HL-60 (cell line): ENCODE results near the gene CNBD2.
"Not testable (repeated sequence)": the region's sequence is repeated elsewhere in the genome, so short reads cannot be mapped to it uniquely, and the experiment has no call there.

ENCODE experiments used
- DNase-seq, 2 experiments: peaks; one replicate each; pipeline ENCODE4 v3.0.0-alpha.2; 2010 to 2020; ENCODE audit warnings: low read depth in 1 of 2, low spot score in 1 of 2
- H3K27ac ChIP-seq: fragments of 250-450 bp; sonication (Bioruptor Pico); replicated peaks from 2 replicates; pipeline ENCODE4 v1.5.1; 2020; ENCODE audit warnings: mild to moderate bottlenecking, moderate library complexity
- H3K27me3 ChIP-seq: fragments of 250-450 bp; sonication (Bioruptor Pico); 2 replicates; pipeline ENCODE4 v1.5.1; 2021; ENCODE audit warnings: mild to moderate bottlenecking, moderate library complexity; ENCODE audit not compliant: insufficient read depth, poor library complexity, severe bottlenecking
- H3K4me3 ChIP-seq: replicated peaks from 2 replicates; pipeline ENCODE4 v1.5.1; 2011; ENCODE audit warnings: mild to moderate bottlenecking, control low read depth, low read length; ENCODE audit not compliant: insufficient read depth
- GABPA ChIP-seq: IDR thresholded peaks from 2 replicates; pipeline ENCODE4 v1.6.1; 2012; ENCODE audit warnings: low read depth
- POLR2AphosphoS5 ChIP-seq: IDR thresholded peaks from 2 replicates; pipeline ENCODE4 v1.6.1; 2012; ENCODE audit warnings: low read depth
- SPI1 ChIP-seq: IDR thresholded peaks from 2 replicates; pipeline ENCODE4 v1.6.1; 2012; ENCODE audit warnings: low read depth, mild to moderate bottlenecking, borderline replicate concordance
- TF ChIP-seq, protein P1 (sequence below): IDR thresholded peaks from one replicate; pipeline ENCODE4 v1.5.1; 2011; ENCODE audit warnings: low read length, control low read depth, inconsistent platforms; ENCODE audit not compliant: insufficient read depth
- TF ChIP-seq, protein P2 (sequence below): IDR thresholded peaks from 2 replicates; pipeline ENCODE4 v1.6.1; 2012; ENCODE audit warnings: low read depth; ENCODE audit not compliant: insufficient replicate concordance

The CNBD2 gene

DNA sequence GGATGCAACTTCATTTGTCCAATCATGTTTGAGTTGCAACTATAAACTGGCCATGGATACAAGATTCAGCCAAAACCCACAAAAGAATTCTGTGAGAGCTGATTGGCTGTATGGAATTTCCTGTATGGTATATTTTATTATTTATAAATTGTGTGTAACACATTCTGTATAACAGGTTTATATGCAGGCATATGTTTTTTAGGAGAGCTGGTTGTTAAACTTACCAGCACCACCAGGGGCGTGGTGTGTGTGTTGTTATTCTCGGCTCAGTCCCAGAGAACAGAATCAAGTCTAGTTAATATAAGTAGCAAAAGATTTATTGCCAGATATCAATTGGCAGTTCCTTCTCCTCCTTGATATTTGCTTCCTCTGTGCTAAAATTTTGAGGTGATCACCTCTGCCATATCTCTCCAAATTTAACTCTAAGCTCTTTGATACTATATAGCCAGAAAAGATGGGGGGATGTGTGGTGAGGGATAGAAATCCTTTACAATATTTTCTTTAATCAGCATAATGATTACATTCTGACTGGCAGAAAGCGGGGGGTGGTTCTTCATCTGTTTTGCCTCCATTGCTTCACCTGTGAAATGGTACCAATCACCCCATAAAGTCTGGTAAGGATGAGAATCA is 22.9 kb downstream of the CNBD2 start:
- TF ChIP-seq, protein P1, sequence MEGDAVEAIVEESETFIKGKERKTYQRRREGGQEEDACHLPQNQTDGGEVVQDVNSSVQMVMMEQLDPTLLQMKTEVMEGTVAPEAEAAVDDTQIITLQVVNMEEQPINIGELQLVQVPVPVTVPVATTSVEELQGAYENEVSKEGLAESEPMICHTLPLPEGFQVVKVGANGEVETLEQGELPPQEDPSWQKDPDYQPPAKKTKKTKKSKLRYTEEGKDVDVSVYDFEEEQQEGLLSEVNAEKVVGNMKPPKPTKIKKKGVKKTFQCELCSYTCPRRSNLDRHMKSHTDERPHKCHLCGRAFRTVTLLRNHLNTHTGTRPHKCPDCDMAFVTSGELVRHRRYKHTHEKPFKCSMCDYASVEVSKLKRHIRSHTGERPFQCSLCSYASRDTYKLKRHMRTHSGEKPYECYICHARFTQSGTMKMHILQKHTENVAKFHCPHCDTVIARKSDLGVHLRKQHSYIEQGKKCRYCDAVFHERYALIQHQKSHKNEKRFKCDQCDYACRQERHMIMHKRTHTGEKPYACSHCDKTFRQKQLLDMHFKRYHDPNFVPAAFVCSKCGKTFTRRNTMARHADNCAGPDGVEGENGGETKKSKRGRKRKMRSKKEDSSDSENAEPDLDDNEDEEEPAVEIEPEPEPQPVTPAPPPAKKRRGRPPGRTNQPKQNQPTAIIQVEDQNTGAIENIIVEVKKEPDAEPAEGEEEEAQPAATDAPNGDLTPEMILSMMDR = peak; percentile 22
- no peak for TF ChIP-seq POLR2AphosphoS5
- Histone ChIP-seq H3K4me3 (no peak overlapping the region), H3K27ac (no peak overlapping the region), H3K27me3 (no peaks in the 10 kb centered on the region)
- peak in 1 of 2 experiments; percentile 24 for DNase-seq

DNA sequence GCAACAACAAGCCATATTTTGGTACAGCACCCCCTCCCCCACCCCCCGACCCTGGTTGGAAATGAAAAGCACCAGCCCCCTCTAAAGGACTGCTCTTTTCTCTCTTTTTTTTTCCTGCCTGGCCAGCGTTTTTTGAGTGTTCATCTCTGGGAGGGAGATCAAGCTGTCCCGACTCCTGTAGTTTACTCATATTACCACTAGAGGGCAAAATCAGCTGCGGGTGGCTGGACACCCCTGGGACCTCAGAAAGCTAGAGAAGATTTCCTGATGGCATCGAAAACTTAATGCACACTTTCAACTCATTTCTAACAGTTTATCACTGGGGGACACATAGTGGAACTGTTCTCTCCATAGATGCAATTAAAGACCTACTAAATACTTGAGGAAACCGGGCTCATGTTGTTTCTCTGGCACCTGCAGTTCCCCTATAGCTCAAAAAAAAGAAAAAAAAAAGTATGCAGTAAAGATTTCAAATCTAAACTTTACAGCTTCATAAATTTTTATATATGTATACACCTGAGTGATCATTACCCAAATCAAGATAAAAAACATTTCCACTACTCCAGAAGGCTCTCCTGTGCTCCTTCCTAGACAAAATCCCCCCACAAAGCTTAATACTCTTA is 24.4 kb downstream of the CNBD2 start:
- DNase-seq = peak; percentile 30 to 54
- no peak overlapping the region for H3K4me3 ChIP-seq

DNA sequence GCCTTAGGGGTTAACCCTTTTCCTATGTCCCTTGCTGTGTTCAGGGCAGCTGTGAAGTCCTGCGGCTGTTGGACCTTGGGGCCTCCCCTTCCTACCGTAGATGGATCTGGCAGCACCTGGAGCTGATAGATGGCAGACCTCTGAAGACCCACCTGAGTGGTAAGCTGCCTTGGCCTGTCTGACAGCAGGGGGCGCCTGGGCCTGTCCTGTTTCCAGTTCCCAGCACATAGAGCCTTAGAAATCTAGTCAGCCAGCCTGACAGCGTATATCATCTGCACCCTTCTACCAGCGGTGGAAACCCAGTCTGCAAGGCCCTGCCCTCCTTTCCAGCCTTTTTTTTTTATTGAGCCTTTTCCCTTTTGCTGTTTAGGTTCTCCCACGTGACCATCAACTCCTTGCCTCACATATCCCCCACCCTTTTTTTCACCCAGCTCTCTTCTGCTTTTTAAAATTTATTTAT is 26.6 kb downstream of the CNBD2 start:
- no peak overlapping the region for H3K4me3 ChIP-seq
- no peak overlapping the region for H3K27ac ChIP-seq
- DNase-seq = peak; percentile 31 to 72
- TF ChIP-seq, protein P1 = peak; percentile 70
- TF ChIP-seq GABPA = no peak
- TF ChIP-seq, protein P2, sequence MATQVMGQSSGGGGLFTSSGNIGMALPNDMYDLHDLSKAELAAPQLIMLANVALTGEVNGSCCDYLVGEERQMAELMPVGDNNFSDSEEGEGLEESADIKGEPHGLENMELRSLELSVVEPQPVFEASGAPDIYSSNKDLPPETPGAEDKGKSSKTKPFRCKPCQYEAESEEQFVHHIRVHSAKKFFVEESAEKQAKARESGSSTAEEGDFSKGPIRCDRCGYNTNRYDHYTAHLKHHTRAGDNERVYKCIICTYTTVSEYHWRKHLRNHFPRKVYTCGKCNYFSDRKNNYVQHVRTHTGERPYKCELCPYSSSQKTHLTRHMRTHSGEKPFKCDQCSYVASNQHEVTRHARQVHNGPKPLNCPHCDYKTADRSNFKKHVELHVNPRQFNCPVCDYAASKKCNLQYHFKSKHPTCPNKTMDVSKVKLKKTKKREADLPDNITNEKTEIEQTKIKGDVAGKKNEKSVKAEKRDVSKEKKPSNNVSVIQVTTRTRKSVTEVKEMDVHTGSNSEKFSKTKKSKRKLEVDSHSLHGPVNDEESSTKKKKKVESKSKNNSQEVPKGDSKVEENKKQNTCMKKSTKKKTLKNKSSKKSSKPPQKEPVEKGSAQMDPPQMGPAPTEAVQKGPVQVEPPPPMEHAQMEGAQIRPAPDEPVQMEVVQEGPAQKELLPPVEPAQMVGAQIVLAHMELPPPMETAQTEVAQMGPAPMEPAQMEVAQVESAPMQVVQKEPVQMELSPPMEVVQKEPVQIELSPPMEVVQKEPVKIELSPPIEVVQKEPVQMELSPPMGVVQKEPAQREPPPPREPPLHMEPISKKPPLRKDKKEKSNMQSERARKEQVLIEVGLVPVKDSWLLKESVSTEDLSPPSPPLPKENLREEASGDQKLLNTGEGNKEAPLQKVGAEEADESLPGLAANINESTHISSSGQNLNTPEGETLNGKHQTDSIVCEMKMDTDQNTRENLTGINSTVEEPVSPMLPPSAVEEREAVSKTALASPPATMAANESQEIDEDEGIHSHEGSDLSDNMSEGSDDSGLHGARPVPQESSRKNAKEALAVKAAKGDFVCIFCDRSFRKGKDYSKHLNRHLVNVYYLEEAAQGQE = no peak
- peak; percentile 16; the same call in 1 of the 2 replicates for TF ChIP-seq SPI1
- no peak for TF ChIP-seq POLR2AphosphoS5
- no peaks in the 10 kb centered on the region for H3K27me3 ChIP-seq

More for the DNA sequence above, 24.4 kb downstream of the CNBD2 start:
- H3K27me3 ChIP-seq = no peaks in the 10 kb centered on the region
- TF ChIP-seq SPI1 (no peak), GABPA (no peak), POLR2AphosphoS5 (no peak)
- TF ChIP-seq, protein P1 = peak; percentile 48
- TF ChIP-seq, protein P2 = no peak
- no peak overlapping the region for H3K27ac ChIP-seq

DNA sequence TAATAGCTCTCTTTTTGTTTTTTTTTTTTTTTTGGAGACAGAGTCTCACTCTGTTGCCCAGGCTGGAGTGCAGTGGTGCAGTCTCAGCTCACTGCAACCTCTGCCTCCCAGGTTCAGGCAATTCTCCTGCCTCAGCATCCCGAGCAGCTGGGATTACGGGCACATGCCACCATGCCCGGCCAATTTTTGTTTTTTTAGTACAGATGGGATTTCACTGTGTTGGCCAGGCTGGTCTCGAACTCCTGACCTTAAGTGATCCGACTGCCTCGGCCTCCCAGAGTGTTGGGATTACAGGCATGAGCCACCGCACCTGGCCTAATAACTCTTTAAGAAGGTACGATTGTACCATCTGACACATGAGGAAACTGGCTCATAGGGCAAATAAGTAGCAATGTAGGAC is 28.1 kb downstream of the CNBD2 start:
- not testable (repeated sequence) for H3K27me3 ChIP-seq, DNase-seq, H3K4me3 ChIP-seq, H3K27ac ChIP-seq

DNA sequence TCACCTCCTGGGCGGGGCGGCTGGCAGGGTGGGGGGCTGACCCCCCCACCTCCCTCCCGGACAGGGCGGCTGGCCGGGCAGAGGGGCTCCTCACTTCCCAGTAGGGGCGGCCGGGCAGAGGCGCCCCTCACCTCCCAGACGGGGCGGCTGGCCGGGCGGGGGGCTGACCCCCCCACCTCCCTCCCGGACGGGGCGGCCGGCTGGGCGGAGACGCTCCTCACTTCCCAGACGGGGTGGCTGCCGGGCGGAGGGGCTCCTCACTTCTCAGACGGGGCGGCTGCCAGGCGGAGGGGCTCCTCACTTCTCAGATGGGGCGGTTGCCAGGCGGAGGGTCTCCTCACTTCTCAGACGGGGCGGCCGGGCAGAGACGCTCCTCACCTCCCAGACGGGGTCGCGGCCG is 32.9 kb downstream of the CNBD2 start:
- not testable (repeated sequence) for H3K27ac ChIP-seq, H3K27me3 ChIP-seq, DNase-seq, H3K4me3 ChIP-seq
